Neutrophil (primary cell): ENCODE results near the gene MRNIP.

Source experiments
- H3K27ac ChIP-seq: fragments of 200-600 bp; sonication (generic); 2 replicates; pipeline ENCODE4 v1.5.1; 2016; ENCODE audit warnings: mild to moderate bottlenecking, moderate library complexity
- H3K27me3 ChIP-seq: fragments of 200-600 bp; sonication (generic); 2 replicates; pipeline ENCODE4 v1.6.0; 2016; ENCODE audit warnings: mild to moderate bottlenecking
- H3K36me3 ChIP-seq: fragments of 200-600 bp; sonication (generic); 2 replicates; pipeline ENCODE4 v1.5.1; 2017
- H3K4me1 ChIP-seq, 2 experiments: fragments of 200-600 bp in 1 of 2; sonication (generic) in 1 of 2; 1 replicate in 1 of 2; 2 replicates in 1 of 2; pipeline versions ENCODE4 v1.5.1 to v1.6.1; 2013 to 2016; ENCODE audit warnings: low read depth in 1 of 2, low read length in 1 of 2, mild to moderate bottlenecking in 1 of 2, moderate library complexity in 1 of 2; ENCODE audit not compliant: control insufficient read depth in 1 of 2, insufficient read depth in 1 of 2
- H3K4me3 ChIP-seq, 2 experiments: fragments of 200-600 bp in 1 of 2; sonication (generic) in 1 of 2; 1 replicate in 1 of 2; 2 replicates in 1 of 2; pipeline ENCODE4 v1.5.1; 2013 to 2016; ENCODE audit warnings: low read depth in 1 of 2, low read length in 1 of 2, mild to moderate bottlenecking in 1 of 2, moderate library complexity in 1 of 2
- H3K9me3 ChIP-seq: fragments of 200-600 bp; sonication (generic); 2 replicates; pipeline ENCODE4 v1.5.1; 2016
- TF ChIP-seq, protein P1 (sequence below): fragments of 200-600 bp; sonication (generic); IDR thresholded peaks from 2 replicates; pipeline ENCODE4 v1.5.1; 2016; ENCODE audit warnings: antibody characterized with exemption

Gene MRNIP

DNA sequence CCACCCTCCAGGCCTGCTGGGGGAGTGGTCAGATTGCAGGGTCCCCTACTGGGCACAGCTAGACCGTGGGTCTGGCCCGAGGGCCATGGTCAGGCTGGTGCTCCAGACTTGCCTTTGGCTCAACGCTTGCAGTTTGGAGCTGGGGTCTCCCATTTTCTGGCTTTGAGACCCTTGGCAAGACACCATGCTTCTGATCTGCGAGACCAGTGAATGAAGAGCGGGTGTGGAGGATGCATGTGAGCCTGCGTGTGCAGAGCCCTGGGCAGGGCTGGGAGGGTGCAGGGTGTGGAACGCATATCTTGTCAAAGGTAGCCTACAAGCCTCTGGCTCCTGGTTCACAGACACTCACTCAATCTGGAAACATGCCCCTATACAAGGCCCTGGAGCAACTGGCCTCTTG, 6.1 kb upstream of the MRNIP start:
- Histone ChIP-seq H3K4me3 (no peak overlapping the region), H3K9me3 (no peaks in the 10 kb centered on the region), H3K4me1 (no peaks in the 10 kb centered on the region), H3K27ac (no peak overlapping the region), H3K27me3 (peaks cover 1% of the 10 kb centered on the region), H3K36me3 (peaks cover 71% of the 10 kb centered on the region)
- TF ChIP-seq, protein P1, sequence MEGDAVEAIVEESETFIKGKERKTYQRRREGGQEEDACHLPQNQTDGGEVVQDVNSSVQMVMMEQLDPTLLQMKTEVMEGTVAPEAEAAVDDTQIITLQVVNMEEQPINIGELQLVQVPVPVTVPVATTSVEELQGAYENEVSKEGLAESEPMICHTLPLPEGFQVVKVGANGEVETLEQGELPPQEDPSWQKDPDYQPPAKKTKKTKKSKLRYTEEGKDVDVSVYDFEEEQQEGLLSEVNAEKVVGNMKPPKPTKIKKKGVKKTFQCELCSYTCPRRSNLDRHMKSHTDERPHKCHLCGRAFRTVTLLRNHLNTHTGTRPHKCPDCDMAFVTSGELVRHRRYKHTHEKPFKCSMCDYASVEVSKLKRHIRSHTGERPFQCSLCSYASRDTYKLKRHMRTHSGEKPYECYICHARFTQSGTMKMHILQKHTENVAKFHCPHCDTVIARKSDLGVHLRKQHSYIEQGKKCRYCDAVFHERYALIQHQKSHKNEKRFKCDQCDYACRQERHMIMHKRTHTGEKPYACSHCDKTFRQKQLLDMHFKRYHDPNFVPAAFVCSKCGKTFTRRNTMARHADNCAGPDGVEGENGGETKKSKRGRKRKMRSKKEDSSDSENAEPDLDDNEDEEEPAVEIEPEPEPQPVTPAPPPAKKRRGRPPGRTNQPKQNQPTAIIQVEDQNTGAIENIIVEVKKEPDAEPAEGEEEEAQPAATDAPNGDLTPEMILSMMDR: no peak

DNA sequence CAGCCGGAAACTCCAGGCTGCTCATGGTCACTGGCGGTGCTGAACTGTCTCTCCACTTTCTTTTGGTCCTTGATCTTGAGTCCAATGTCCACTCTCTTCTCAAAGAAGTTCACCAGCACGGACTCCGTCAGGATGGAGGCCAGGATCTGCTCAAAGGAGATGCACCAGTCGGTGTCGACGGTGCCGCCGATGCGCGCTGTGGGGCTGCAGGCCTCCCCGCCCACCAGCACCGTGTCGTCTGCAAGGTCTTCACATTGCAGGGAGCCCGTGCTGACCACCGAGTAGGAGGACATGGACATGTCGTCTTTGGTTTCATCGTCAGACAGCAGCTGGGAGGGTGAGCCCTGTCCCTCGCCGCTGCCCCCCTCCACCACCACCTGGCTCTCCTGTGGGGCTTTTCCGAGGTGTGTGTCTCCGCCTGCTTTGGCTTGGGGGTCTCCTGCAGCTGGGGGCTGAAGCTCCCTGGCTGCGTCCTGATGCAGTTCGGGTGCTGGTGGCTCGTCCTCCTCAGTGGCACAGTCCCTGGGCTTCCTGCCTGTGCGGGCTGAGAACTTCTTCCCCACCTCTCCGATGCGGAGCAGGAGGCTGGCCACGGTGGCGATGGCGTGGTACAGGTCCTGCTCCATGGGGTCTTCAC, 5.0 kb upstream of the MRNIP start:
- TF ChIP-seq, protein P1: no peak
- H3K36me3 ChIP-seq: peaks cover 60% of the 10 kb centered on the region
- no peak overlapping the region for H3K27ac ChIP-seq

DNA sequence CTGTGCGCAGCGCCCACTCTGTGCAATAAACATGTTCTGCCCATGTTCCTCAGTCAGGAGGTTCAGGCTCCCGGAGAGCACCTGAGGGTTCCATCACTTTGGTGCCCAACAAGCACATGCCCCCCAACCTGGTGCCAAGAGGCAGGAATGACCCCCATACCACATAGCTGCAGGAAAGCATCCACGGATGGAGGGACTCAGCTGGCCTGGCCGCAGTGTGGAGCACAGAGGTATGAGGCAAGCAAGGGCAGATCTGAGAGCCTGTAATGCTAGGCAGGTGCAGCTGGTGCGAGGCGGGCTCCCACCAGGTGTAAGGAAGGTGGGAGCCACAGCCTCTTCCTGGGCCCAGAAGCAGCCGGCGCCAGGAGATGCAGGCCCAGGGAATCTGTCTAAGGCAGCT, 4.3 kb upstream of the MRNIP start:
- no peaks in the 10 kb centered on the region for H3K9me3 ChIP-seq
- H3K36me3 ChIP-seq: peaks cover 54% of the 10 kb centered on the region
- H3K27me3 ChIP-seq: peaks cover 4% of the 10 kb centered on the region
- no peak overlapping the region for H3K4me3 ChIP-seq
- H3K27ac ChIP-seq: no peak overlapping the region
- TF ChIP-seq, protein P1: no peak
- peaks cover 10 to 14% of the 10 kb centered on the region in 2 experiments for H3K4me1 ChIP-seq

More for the DNA sequence above, 5.0 kb upstream of the MRNIP start:
- no peak overlapping the region for H3K4me3 ChIP-seq
- peaks cover 4% of the 10 kb centered on the region for H3K27me3 ChIP-seq
- H3K9me3 ChIP-seq: no peaks in the 10 kb centered on the region
- H3K4me1 ChIP-seq: peaks cover 5 to 7% of the 10 kb centered on the region in 2 experiments

DNA sequence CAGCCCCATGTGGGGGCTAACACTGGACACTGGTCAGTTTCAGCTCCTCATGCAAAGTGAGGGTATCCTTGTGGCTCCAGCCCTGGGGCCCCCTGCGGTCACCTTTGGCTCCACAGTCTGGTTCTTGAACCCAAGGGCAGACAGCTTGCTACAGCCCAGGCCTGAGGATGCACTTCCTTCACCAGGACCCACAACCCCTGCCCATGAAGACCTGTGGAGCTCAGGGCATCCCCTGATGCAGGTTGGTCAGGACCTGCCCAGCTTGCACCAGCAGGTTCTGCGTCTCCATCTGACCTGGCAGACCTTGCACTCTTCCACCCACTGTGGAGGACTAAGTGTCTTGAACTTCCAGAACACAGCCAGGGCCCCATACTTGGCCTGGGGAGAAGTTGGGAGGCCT, 3.7 kb upstream of the MRNIP start:
- peaks cover 49% of the 10 kb centered on the region for H3K36me3 ChIP-seq
- TF ChIP-seq, protein P1: no peak

DNA sequence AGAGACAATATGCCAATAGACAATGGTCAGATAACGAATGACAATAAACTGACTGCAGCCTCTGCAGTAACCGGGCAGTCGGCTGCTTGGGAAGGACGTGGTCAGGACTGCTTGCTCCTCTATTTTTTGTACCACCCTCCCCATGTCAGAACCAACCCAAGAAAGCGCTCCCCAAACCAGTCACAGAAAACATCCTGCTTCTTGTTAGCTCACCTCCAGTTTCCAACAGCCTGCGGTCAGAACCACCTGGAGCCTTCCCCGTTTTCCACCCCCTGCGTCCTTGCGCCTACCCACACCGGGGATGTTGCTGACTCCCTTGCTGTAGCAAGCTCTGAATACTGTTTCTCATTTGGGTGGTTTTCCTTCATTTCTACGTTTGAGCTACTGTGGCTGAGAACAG, 1.7 kb upstream of the MRNIP start:
- TF ChIP-seq, protein P1: no peak
- no peaks in the 10 kb centered on the region for H3K9me3 ChIP-seq
- H3K27me3 ChIP-seq: peaks cover 4% of the 10 kb centered on the region
- H3K4me3 ChIP-seq: no peak overlapping the region
- H3K36me3 ChIP-seq: peaks cover 31% of the 10 kb centered on the region
- peaks cover 10 to 16% of the 10 kb centered on the region in 2 experiments for H3K4me1 ChIP-seq
- no peak overlapping the region for H3K27ac ChIP-seq

More for the DNA sequence above, 3.7 kb upstream of the MRNIP start:
- no peaks in the 10 kb centered on the region for H3K9me3 ChIP-seq
- H3K4me1 ChIP-seq: peaks cover 10 to 16% of the 10 kb centered on the region in 2 experiments
- no peak overlapping the region for H3K27ac ChIP-seq
- no peak overlapping the region for H3K4me3 ChIP-seq
- peaks cover 4% of the 10 kb centered on the region for H3K27me3 ChIP-seq
